GM19455 (cell line): ENCODE measurements around the gene TMEM131L.
A peak's percentile ranks its signal among the peaks of the same experiment; 100 is the strongest.
"Not testable (repeated sequence)": the region's sequence is repeated elsewhere in the genome, so short reads cannot be mapped to it uniquely, and the experiment has no call there.

Experiments
- ATAC-seq: cut with Tn5 transposase; IDR thresholded peaks from one replicate; pipeline ENCODE4 v1.9.1; 2021; ENCODE audit not compliant: unreplicated experiment

TMEM131L gene

GRCh38 chr4:153497988-153498967 lies 32.1 kb downstream of the TMEM131L start:
- peak; percentile 45 for ATAC-seq

DNA sequence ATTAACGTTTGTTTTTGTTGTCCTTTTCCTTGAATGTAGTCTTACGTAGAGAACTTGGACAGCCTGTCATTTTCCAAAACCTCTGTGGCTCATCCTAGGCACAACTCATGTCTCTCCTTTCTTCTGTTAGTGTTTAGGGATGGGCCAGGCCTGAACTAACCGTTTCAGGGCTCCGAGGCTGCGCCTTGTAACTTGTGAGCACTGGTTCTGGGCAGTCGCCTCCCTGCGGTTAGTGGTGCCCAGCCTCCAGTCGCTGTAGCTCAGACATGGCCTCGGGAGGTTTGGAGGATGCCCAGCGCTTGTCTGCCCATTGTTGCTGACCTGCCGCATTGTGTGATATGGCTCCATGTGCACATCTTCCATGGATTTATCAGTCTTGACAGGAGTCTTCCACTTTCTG lies 32.8 kb downstream of the TMEM131L start:
- ATAC-seq, result no peak

- ATAC-seq, result no peak
These were observed 35.4 kb downstream of the TMEM131L start for GRCh38 chr4:153501578-153501977.

GRCh38 chr4:153502584-153502983 lies 36.4 kb downstream of the TMEM131L start:
- no peak for ATAC-seq

GRCh38 chr4:153506341-153507309 lies 40.5 kb downstream of the TMEM131L start:
- ATAC-seq, result no peak

DNA sequence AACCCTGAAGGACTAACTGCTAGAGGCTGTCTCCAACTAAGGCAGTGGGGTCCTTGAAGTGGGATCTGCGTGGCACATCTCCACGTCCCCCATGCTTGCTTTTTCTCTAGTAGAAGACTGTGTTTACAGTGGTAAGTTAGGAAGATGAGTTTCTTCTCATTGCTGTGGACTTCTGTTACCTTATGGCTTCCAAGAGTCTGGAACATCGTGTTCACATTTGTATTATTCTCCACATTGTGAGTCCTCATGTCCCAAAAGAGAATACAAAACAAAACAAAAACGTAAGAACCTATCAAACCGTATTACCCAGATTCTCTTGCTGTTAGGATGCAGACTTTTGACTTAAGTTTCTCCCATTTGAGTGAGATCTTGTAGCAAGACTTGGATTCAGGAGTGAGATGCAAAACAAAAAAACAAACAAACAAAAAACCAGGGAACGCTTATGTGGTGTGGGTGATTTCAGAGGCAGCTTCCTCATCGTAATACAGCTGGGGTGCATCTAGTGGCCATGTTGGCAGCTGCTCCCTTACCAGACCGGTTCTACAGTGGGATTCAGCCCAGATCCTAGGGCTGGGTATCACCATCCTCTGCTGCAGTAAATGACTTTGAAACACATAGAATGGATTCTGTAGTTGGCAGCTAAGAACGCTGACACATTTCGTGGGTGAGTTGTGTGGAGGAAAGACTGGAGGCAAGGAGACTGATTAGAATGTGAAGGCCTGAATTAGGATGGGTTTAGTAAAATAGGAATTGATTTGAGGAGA lies 41.3 kb downstream of the TMEM131L start:
- no peak for ATAC-seq

GRCh38 chr4:153509212-153509611 lies 43.1 kb downstream of the TMEM131L start:
- ATAC-seq, result not testable (repeated sequence)

GRCh38 chr4:153509724-153510123 lies 43.6 kb downstream of the TMEM131L start:
- ATAC-seq, result no peak

- ATAC-seq, result no peak
These were observed 44.3 kb downstream of the TMEM131L start for GRCh38 chr4:153510252-153511001.

GRCh38 chr4:153511104-153511503 lies 44.9 kb downstream of the TMEM131L start:
- ATAC-seq, result no peak

- ATAC-seq, result no peak
These were observed 46.1 kb downstream of the TMEM131L start for GRCh38 chr4:153512162-153512852.

DNA sequence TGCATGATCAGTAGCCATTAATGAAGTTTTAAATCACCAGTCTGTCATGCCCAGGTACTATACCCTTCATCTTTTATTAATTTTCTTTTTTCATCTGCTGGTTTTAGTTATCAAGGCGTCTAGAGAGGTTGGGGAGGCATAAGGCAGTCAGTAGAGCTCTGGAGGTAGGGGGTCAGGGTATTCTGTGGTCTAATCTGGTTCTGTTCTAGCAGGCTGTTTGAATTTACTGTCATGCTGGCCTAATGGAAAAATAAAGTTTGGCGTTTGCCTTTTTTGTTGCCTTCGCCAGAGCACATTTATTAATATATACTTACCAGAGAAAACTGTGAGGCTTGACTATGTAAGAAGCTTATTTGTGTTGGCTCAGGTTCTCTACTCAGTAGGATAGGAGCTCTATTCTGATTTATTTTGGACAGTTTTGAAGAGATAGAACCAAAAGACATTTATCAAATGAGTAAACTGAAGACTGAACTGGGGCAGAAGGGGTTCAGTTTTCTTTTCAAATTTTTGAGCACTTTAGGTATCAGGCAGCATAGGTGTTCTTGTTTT lies 46.9 kb downstream of the TMEM131L start:
- no peak for ATAC-seq

DNA sequence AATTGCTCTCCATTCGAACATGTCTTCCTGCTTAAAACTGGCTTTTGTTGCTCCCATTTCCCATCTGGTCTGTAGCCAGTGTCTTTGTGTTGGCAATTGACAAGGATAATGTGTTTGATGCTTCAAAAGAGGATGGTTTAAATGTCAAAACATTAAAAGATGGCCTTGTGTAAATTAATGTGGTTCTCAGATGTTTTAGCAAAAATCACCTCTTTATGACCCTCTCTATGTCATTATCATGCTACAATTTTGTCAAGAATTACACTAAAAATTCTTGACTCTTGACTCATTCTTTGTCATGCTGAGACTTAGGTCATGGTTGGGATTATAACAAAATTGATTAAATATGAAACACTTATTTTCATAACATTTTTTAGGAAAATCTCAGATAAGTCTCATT lies 47.4 kb downstream of the TMEM131L start:
- ATAC-seq, result no peak

DNA sequence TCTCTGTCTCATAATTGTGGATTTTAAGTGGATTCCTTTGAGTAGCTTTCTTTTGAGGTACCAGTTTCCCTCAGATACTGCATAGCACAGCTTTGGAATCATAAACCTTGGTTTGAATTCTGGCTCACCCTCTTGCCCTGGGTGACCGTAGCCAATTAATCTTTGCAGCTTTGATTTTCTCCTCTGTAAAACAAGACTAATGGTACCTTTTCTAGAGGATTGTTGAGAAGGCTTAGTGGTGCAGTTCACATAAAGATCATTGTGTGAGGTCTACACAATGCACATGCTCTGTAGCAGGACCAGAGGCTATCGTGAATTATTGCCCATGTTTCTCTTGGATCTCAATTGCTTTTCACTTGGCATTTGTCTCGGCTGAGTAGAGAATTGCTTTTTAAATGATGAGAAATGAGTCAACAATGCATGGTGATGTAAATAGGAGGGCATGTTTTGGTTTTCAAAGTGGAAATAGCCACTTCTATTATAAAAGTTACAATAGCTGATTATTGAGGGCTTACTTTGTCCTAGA lies 47.9 kb downstream of the TMEM131L start:
- ATAC-seq, result no peak

GRCh38 chr4:153514688-153515426 lies 48.7 kb downstream of the TMEM131L start:
- ATAC-seq, result no peak

DNA sequence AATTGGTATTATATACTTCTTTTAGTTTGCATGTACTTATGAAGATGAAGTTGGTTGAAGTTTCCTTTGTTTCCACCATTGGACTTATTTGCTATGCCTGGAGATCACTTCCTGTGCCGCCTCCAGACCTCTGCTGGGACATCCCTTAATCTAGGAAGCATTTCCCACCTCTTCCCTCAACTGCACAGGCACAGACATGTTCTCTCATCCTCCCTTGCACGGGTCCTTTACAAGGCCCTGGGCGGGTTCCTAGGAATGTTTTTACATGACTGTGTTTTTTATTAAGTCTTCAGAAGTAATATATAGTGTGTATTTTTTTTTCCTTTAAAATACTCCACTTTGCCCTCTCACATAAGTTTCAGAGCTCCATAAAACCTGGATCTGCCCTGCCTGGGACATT lies 51.0 kb downstream of the TMEM131L start:
- ATAC-seq, result no peak

- ATAC-seq, result no peak
These were observed 51.8 kb downstream of the TMEM131L start for GRCh38 chr4:153518001-153518400.
